OCI-LY1 (cell line): ENCODE results near the gene MKRN2OS.

ENCODE experiments used
- H2AFZ ChIP-seq: fragments of 200-600 bp; sonication (generic), shearing (Covaris generic); 2 replicates; pipeline ENCODE4 v1.6.0; 2014; ENCODE audit warnings: antibody characterized with exemption, mild to moderate bottlenecking, low read length
- H3F3A ChIP-seq: fragments of 200-600 bp; sonication (generic), shearing (Covaris generic); 2 replicates; pipeline ENCODE4 v1.6.0; 2014; ENCODE audit warnings: mild to moderate bottlenecking, antibody characterized with exemption, low read length, moderate library complexity; ENCODE audit not compliant: insufficient read depth
- H3K27ac ChIP-seq: fragments of 200-600 bp; sonication (generic); 2 replicates; pipeline ENCODE4 v1.5.1; 2014; ENCODE audit warnings: low read length, mixed run types, mild to moderate bottlenecking, low read depth; ENCODE audit not compliant: poor library complexity, severe bottlenecking
- H3K27me3 ChIP-seq: fragments of 200-600 bp; sonication (generic); 2 replicates; pipeline ENCODE4 v1.6.0; 2014; ENCODE audit warnings: antibody characterized with exemption, mild to moderate bottlenecking, low read length, moderate library complexity; ENCODE audit not compliant: insufficient read depth
- H3K36me3 ChIP-seq: fragments of 200-600 bp; sonication (generic); 2 replicates; pipeline ENCODE4 v1.6.1; 2014; ENCODE audit warnings: mild to moderate bottlenecking, antibody characterized with exemption, low read length, moderate library complexity, mixed read lengths; ENCODE audit not compliant: insufficient read depth
- H3K4me1 ChIP-seq: fragments of 200-600 bp; sonication (generic); 2 replicates; pipeline ENCODE4 v1.5.1; 2014; ENCODE audit warnings: mild to moderate bottlenecking, low read length, moderate library complexity; ENCODE audit not compliant: insufficient read depth, severe bottlenecking
- H3K4me2 ChIP-seq: fragments of 200-600 bp; sonication (generic), shearing (Covaris generic); 2 replicates; pipeline ENCODE4 v1.6.1; 2014; ENCODE audit warnings: low read length
- H3K4me3 ChIP-seq: fragments of 200-600 bp; sonication (generic); 2 replicates; pipeline ENCODE4 v1.5.1; 2014; ENCODE audit warnings: low read length, low read depth, mild to moderate bottlenecking, mixed read lengths; ENCODE audit not compliant: poor library complexity, severe bottlenecking
- H3K79me2 ChIP-seq: fragments of 200-600 bp; shearing (Covaris generic); 2 replicates; pipeline ENCODE4 v1.6.1; 2016; ENCODE audit warnings: mixed run types, low read length, mixed read lengths; ENCODE audit not compliant: insufficient read depth
- H3K9ac ChIP-seq: fragments of 200-600 bp; sonication (generic), shearing (Covaris generic); 2 replicates; pipeline ENCODE4 v1.6.1; 2014; ENCODE audit warnings: mild to moderate bottlenecking, low read length, mixed read lengths
- H3K9me2 ChIP-seq: fragments of 200-600 bp; sonication (generic), shearing (Covaris generic); 2 replicates; pipeline ENCODE4 v1.6.1; 2014; ENCODE audit warnings: low read depth, mild to moderate bottlenecking, low read length, mixed read lengths
- H3K9me3 ChIP-seq: fragments of 200-600 bp; shearing (Covaris generic); 2 replicates; pipeline ENCODE4 v1.6.1; 2014; ENCODE audit warnings: low read length, mixed read lengths
- H4K20me1 ChIP-seq: fragments of 200-600 bp; sonication (generic), shearing (Covaris generic); 2 replicates; pipeline ENCODE4 v1.6.0; 2016; ENCODE audit warnings: mild to moderate bottlenecking, low read length; ENCODE audit not compliant: insufficient read depth
- CTCF ChIP-seq: fragments of 200-600 bp; sonication (generic), shearing (Covaris generic); IDR thresholded peaks from 2 replicates; pipeline ENCODE4 v1.5.1; 2017; ENCODE audit warnings: mild to moderate bottlenecking, antibody characterized with exemption, low read length, moderate library complexity, mixed read lengths
- EZH2 ChIP-seq: fragments of 200-600 bp; sonication (generic), shearing (Covaris generic); IDR thresholded peaks from 2 replicates; pipeline ENCODE4 v1.8.0; 2017; ENCODE audit warnings: borderline replicate concordance, mixed run types, mild to moderate bottlenecking, antibody characterized with exemption, low read length, moderate library complexity, mixed read lengths

MKRN2OS gene

GRCh38 chr3:12586403-12586802, 41.1 kb upstream of the MKRN2OS start:
- Histone ChIP-seq H3K4me1 (no peaks in the 10 kb centered on the region), H3K9me2 (no peaks in the 10 kb centered on the region), H3K4me2 (no peak overlapping the region), H3K4me3 (no peak overlapping the region), H4K20me1 (no peaks in the 10 kb centered on the region), H3K79me2 (no peaks in the 10 kb centered on the region), H3K27me3 (no peaks in the 10 kb centered on the region), H3K36me3 (peaks cover 94% of the 10 kb centered on the region), H3F3A (no peaks in the 10 kb centered on the region), H2AFZ (no peak overlapping the region), H3K9ac (no peak overlapping the region), H3K27ac (no peak overlapping the region), H3K9me3 (no peaks in the 10 kb centered on the region)
- TF ChIP-seq EZH2 (no peak), CTCF (no peak)

GRCh38 chr3:12585970-12586369, 40.7 kb upstream of the MKRN2OS start:
- H3K27ac ChIP-seq: no peak overlapping the region
- H3K4me2 ChIP-seq: no peak overlapping the region
- no peaks in the 10 kb centered on the region for H4K20me1 ChIP-seq
- H3K4me3 ChIP-seq: no peak overlapping the region
- H3K36me3 ChIP-seq: peaks cover 93% of the 10 kb centered on the region
- H2AFZ ChIP-seq: no peak overlapping the region
- H3K79me2 ChIP-seq: no peaks in the 10 kb centered on the region
- no peaks in the 10 kb centered on the region for H3K27me3 ChIP-seq
- no peaks in the 10 kb centered on the region for H3K9me2 ChIP-seq
- no peaks in the 10 kb centered on the region for H3K4me1 ChIP-seq
- no peak for TF ChIP-seq EZH2
- no peak for TF ChIP-seq CTCF
- no peaks in the 10 kb centered on the region for H3K9me3 ChIP-seq
- H3F3A ChIP-seq: no peaks in the 10 kb centered on the region
- no peak overlapping the region for H3K9ac ChIP-seq

- Histone ChIP-seq H3K27me3 (no peaks in the 10 kb centered on the region), H3K79me2 (no peaks in the 10 kb centered on the region), H3K9me3 (no peaks in the 10 kb centered on the region), H3K4me1 (no peaks in the 10 kb centered on the region), H3K9ac (no peak overlapping the region), H3K9me2 (no peaks in the 10 kb centered on the region), H4K20me1 (no peaks in the 10 kb centered on the region), H3K27ac (no peak overlapping the region), H2AFZ (no peak overlapping the region), H3K36me3 (peaks cover 90% of the 10 kb centered on the region), H3F3A (no peaks in the 10 kb centered on the region), H3K4me3 (no peak overlapping the region), H3K4me2 (no peak overlapping the region)
- no peak for TF ChIP-seq CTCF
- no peak for TF ChIP-seq EZH2
Observed at GRCh38 chr3:12585181-12585580, 39.9 kb upstream of the MKRN2OS start.
